ENCODE measurements around the gene TNFRSF4.
A peak's percentile ranks its signal among the peaks of the same experiment; 100 is the strongest.

Gene TNFRSF4

GRCh38 chr1:1215881-1216605 lies 2.1 kb upstream of the TNFRSF4 start:
- Histone ChIP-seq H2AFZ (ENCODE audit: low read length) (no peak overlapping the region), H3K36me3 (ENCODE audit: insufficient read depth, low read length) (peaks cover 33% of the 10 kb centered on the region; the same call in 1 of the 2 replicates), H4K20me1 (ENCODE audit: insufficient read depth, low read length, poor library complexity, severe bottlenecking) (peaks cover 4% of the 10 kb centered on the region), H3K9ac (ENCODE audit: low read depth, low read length, poor library complexity, severe bottlenecking) (no peak overlapping the region), H3K9me3 (ENCODE audit: insufficient read depth, low read depth, low read length) (no peaks in the 10 kb centered on the region), H3K4me2 (ENCODE audit: low read depth, low read length, poor library complexity, severe bottlenecking) (no peak overlapping the region), H3K27me3 (ENCODE audit: insufficient read depth, low read length, poor library complexity, severe bottlenecking) (no peaks in the 10 kb centered on the region), H3K4me3 (ENCODE audit: low read length, poor library complexity, severe bottlenecking) (no peak overlapping the region), H3K79me2 (ENCODE audit: insufficient read depth, low read length) (peaks cover 11% of the 10 kb centered on the region; the same call in 1 of the 2 replicates), H3K4me1 (ENCODE audit: insufficient read depth, low read length, poor library complexity, severe bottlenecking) (peaks cover 24% of the 10 kb centered on the region), H3F3A (ENCODE audit: low read depth) (no peaks in the 10 kb centered on the region), H3K9me2 (replicated peaks; ENCODE audit: low read depth, low read length) (no peaks in the 10 kb centered on the region)
- no peak for TF ChIP-seq CTCF (conservative IDR thresholded peaks at IDR 0.05; ENCODE audit: low read length)
- TF ChIP-seq EZH2phosphoT487 (IDR thresholded peaks at IDR 0.05; ENCODE audit: borderline replicate concordance): no peak

GRCh38 chr1:1215080-1215676 lies 1.2 kb upstream of the TNFRSF4 start:
- Histone ChIP-seq H3K9me3 (ENCODE audit: insufficient read depth, low read depth, low read length) (no peaks in the 10 kb centered on the region), H2AFZ (ENCODE audit: low read length) (no peak overlapping the region), H3K79me2 (ENCODE audit: insufficient read depth, low read length) (peaks cover 18% of the 10 kb centered on the region; the same call in 1 of the 2 replicates), H4K20me1 (ENCODE audit: insufficient read depth, low read length, poor library complexity, severe bottlenecking) (peaks cover 4% of the 10 kb centered on the region), H3K9me2 (replicated peaks; ENCODE audit: low read depth, low read length) (no peaks in the 10 kb centered on the region), H3K4me3 (ENCODE audit: low read length, poor library complexity, severe bottlenecking) (no peak overlapping the region), H3K4me2 (ENCODE audit: low read depth, low read length, poor library complexity, severe bottlenecking) (no peak overlapping the region), H3K9ac (ENCODE audit: low read depth, low read length, poor library complexity, severe bottlenecking) (peak overlapping the region; percentile 28), H3K4me1 (ENCODE audit: insufficient read depth, low read length, poor library complexity, severe bottlenecking) (peaks cover 28% of the 10 kb centered on the region), H3K36me3 (ENCODE audit: insufficient read depth, low read length) (peaks cover 26% of the 10 kb centered on the region; the same call in 1 of the 2 replicates), H3K27me3 (ENCODE audit: insufficient read depth, low read length, poor library complexity, severe bottlenecking) (no peaks in the 10 kb centered on the region), H3F3A (ENCODE audit: low read depth) (no peaks in the 10 kb centered on the region)
- no peak for TF ChIP-seq CTCF (conservative IDR thresholded peaks at IDR 0.05; ENCODE audit: low read length)
- TF ChIP-seq EZH2phosphoT487 (IDR thresholded peaks at IDR 0.05; ENCODE audit: borderline replicate concordance): no peak

GRCh38 chr1:1212780-1213344 lies 1.1 kb downstream of the TNFRSF4 start:
- Histone ChIP-seq H3K9ac (ENCODE audit: low read depth, low read length, poor library complexity, severe bottlenecking) (peak overlapping the region; percentile 77), H3K4me3 (ENCODE audit: low read length, poor library complexity, severe bottlenecking) (peak overlapping the region; percentile 71), H3K4me1 (ENCODE audit: insufficient read depth, low read length, poor library complexity, severe bottlenecking) (peaks cover 45% of the 10 kb centered on the region), H3F3A (ENCODE audit: low read depth) (0 out of 2 replicates have a peak, but pooled peaks cover 3% of the 10 kb centered on the region), H3K27me3 (ENCODE audit: insufficient read depth, low read length, poor library complexity, severe bottlenecking) (no peaks in the 10 kb centered on the region), H2AFZ (ENCODE audit: low read length) (no peak overlapping the region), H3K36me3 (ENCODE audit: insufficient read depth, low read length) (peaks cover 18% of the 10 kb centered on the region; the same call in 1 of the 2 replicates), H3K79me2 (ENCODE audit: insufficient read depth, low read length) (peaks cover 20% of the 10 kb centered on the region; the same call in 1 of the 2 replicates), H3K9me3 (ENCODE audit: insufficient read depth, low read depth, low read length) (no peaks in the 10 kb centered on the region), H3K9me2 (replicated peaks; ENCODE audit: low read depth, low read length) (no peaks in the 10 kb centered on the region), H3K4me2 (ENCODE audit: low read depth, low read length, poor library complexity, severe bottlenecking) (peak overlapping the region; percentile 78), H4K20me1 (ENCODE audit: insufficient read depth, low read length, poor library complexity, severe bottlenecking) (no peaks in the 10 kb centered on the region)
- TF ChIP-seq EZH2phosphoT487 (IDR thresholded peaks at IDR 0.05; ENCODE audit: borderline replicate concordance) (no peak), CTCF (conservative IDR thresholded peaks at IDR 0.05; ENCODE audit: low read length) (no peak)

All from Loucy (cell line).